HG02588 (cell line): ENCODE measurements around the gene CHD8.
"Not testable (repeated sequence)": the region's sequence is repeated elsewhere in the genome, so short reads cannot be mapped to it uniquely, and the experiment has no call there.

Experiments
- ATAC-seq: cut with Tn5 transposase; IDR thresholded peaks from one replicate; pipeline ENCODE4 v1.9.1; 2021; ENCODE audit warnings: mild to moderate bottlenecking, moderate library complexity; ENCODE audit not compliant: unreplicated experiment

The CHD8 gene, protein sequence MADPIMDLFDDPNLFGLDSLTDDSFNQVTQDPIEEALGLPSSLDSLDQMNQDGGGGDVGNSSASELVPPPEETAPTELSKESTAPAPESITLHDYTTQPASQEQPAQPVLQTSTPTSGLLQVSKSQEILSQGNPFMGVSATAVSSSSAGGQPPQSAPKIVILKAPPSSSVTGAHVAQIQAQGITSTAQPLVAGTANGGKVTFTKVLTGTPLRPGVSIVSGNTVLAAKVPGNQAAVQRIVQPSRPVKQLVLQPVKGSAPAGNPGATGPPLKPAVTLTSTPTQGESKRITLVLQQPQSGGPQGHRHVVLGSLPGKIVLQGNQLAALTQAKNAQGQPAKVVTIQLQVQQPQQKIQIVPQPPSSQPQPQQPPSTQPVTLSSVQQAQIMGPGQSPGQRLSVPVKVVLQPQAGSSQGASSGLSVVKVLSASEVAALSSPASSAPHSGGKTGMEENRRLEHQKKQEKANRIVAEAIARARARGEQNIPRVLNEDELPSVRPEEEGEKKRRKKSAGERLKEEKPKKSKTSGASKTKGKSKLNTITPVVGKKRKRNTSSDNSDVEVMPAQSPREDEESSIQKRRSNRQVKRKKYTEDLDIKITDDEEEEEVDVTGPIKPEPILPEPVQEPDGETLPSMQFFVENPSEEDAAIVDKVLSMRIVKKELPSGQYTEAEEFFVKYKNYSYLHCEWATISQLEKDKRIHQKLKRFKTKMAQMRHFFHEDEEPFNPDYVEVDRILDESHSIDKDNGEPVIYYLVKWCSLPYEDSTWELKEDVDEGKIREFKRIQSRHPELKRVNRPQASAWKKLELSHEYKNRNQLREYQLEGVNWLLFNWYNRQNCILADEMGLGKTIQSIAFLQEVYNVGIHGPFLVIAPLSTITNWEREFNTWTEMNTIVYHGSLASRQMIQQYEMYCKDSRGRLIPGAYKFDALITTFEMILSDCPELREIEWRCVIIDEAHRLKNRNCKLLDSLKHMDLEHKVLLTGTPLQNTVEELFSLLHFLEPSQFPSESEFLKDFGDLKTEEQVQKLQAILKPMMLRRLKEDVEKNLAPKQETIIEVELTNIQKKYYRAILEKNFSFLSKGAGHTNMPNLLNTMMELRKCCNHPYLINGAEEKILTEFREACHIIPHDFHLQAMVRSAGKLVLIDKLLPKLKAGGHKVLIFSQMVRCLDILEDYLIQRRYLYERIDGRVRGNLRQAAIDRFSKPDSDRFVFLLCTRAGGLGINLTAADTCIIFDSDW (N-terminal part only)

GRCh38 chr14:21455912-21456667, at the start of gene CHD8:
CHD8 (minus strand) TSS chr14:21456123; CDS start chr14:21431643, 24,480 bp downstream.
- ATAC-seq: peak; percentile 97

DNA sequence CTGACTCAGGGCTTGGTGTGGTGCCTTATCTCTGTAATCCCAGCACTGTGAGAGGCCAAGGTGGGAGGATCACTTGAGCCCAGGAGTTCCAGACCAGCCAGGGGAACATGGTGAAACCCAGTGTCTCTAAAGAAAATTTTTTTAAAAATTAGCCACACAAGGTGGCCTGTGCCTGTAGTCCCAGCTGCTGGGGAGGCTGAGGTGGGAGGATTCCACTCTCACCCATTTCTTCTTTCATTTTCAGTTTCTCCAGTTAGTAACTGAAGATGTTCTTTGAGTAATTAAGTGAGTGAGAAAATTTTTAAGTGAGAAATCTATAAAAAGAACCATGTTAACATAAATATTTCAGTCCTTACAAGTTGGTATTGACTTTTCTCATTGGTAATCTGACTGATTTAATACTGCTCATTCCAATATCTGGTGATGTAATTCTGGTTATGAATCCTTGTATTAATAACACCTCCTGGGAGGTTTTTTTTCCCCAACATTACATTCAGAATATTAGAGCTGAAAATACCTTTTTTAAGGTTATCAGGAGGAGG, 49.2 kb upstream of the CHD8 start:
- ATAC-seq: peak; percentile 81

DNA sequence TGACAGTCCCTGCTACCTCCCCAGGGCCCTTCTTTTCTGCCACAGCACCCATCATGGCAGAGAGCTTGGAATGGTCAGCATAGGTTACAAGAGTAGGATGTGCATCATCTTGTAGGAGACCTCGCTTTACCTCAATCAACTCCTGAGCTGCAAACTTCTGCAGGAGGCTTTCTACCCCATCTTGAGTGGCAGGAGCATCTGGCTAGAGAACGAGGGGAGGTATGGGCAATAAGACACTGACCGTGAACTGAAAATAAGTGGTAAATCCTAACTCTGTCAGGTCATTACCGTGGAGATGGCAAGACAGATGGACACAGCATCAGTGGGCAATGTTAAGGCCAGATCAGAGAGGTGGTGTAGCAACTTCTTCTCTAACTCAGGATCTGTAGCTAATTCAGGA, 47.5 kb upstream of the CHD8 start:
- ATAC-seq: no peak

DNA sequence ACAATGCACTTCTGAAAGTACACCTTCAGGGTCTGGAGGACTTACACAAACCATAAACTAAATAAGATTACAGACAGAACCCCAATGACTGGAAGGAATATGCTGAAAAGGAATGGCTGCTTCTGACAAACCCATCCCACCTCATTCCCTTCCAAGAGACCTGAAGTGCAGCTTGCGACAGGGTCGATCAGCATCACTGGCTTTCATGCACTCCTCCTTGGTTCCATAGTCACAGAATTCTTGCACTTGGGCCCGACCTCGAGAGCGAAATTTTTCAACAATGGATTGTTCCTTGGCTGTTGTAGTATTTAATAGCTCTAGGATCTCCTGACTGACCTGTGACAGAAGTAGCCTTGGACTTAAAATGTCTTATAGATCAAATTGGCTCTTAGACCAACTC, 45.6 kb upstream of the CHD8 start:
- ATAC-seq: no peak

- ATAC-seq: no peak
These were observed 42.9 kb upstream of the CHD8 start for GRCh38 chr14:21498540-21499526.

- ATAC-seq: no peak
These were observed 40.5 kb upstream of the CHD8 start for GRCh38 chr14:21496453-21496852.

DNA sequence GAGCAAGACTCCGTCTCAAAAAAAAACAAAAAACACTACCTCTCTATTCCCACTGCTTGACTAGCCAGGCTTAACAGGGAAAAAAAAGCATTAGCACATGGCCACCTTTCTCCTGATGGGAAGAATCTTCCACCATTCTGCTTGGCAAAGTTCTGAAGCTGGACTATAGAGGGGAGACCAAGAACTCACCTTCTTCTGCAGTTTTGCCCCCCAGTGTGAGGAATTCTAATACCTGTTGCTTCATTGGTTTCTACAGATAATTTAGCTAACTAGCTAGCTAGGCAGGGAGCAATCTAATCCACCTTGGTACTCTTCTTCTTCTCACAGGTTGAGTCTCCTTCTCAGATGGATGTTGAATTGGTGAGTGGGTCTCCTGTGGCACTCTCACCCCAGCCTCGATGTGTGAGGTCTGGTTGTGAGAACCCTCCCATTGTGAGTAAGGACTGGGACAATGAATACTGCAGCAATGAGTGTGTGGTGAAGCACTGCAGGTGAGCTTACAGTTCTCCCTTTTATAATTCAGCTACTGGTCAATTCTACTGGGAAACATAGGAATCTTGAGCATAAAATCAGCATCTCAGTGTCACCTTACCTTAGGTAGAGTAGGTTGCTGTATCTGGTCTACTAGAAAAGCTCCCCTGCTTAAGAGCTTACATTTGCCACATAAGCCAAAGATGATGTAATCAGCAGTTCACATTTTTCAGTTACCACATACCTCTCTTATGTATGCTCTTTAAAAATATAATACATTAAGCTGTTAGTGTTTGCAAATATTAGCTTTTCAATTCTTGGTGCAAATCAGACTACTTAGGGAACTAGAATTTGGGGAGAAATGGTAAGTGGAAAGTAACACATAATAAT, 39.2 kb upstream of the CHD8 start:
- no peak for ATAC-seq

- ATAC-seq: no peak
These were observed 30.7 kb upstream of the CHD8 start for GRCh38 chr14:21486640-21487087.

- ATAC-seq: peak; percentile 99
These were observed 21.2 kb upstream of the CHD8 start, which contains the start of the genes RAB2B and TOX4 for GRCh38 chr14:21476925-21477681. RAB2B (minus strand) TSS chr14:21476959; CDS start chr14:21476872, 87 bp downstream. TOX4 (plus strand) TSS chr14:21477195; CDS start chr14:21477279, 84 bp downstream.

- ATAC-seq: peak; percentile 29
These were observed 20.6 kb upstream of the CHD8 start for GRCh38 chr14:21476523-21476924.

DNA sequence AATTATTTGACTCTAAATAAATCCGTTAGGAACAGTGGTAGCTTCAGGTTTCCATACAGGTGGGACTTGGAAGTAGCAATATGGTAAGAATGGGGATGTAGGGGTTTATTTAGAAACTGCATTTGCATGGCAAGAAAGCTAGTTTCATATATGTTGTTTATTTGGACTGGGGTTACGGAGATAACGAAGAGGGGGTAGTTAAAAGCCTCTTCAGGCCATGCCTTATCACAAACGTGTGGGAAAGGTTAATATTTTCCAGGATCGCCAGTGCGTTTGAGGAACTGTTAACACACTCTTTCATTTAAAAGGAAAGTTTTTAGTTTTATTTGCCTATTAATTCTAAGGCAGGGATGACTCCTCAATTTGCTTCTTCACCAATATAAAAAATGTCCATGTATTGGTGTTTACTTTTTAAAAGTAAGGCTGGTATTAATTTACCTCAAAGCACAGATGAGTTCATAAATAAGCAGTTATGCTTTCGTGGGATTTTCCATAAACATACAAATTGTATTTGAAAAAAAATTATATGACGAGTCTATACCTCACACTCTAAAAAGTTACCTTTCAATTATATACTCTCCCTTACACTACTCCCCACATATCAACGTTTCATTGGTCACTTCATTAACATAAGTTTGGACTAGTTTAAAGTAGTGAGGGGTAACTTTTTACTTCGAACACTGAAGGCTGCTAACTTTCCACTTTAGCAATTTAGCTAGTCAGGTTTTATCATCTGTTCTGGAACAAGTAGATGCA, 20.0 kb upstream of the CHD8 start:
- no peak for ATAC-seq

DNA sequence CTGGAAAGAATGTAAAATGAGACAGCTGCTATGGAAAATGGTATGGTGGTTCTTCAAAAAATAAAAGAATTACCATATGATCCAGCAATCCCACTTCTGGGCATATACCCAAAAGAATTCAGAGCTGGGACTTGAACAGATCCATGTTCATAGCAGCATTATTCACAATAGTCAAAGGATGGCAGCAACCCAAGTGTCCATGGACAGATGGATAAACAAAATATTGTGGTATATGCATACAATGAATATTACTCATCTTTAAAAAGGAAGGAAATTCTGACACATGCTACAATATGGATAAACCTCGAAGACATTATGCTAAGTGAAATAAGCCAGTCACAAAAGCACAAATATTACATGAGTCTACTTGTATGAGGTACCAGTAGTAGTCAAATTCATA, 11.7 kb upstream of the CHD8 start:
- ATAC-seq: no peak

- ATAC-seq: peak; percentile 17
These were observed 371 bp downstream of the CHD8 start for GRCh38 chr14:21455592-21455911.

DNA sequence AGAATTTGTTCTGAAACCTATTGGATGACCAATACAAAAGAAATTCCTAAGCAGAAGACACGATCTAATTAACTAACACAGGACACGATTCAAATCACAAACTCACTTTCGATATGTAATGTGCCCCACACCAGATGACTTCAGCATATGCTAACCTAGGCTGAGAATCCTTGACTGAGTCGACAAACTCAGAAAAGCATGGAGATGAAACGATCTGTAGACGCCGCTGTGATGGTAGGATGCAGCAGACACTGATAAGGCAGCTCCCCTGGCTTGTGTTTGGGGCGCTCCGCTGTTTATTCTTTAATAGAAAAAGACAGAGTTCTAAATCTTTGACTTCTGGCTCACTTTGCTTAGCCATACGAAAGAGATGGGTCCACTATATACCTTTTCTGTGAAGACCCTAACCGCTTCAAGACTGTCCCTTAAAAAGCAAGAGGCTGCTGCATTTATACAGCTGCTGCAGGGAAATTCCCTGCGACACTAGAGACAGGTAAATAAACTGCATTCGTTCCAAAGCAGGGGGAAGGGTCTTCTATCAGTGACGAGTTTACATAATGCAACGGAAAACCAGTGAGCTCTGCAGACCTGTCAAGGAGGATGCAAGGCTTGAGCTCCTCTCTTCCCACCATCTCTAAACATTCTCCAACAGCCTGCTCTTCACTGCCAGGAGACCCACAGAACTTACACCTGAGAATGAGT, 929 bp downstream of the CHD8 start:
- no peak for ATAC-seq

DNA sequence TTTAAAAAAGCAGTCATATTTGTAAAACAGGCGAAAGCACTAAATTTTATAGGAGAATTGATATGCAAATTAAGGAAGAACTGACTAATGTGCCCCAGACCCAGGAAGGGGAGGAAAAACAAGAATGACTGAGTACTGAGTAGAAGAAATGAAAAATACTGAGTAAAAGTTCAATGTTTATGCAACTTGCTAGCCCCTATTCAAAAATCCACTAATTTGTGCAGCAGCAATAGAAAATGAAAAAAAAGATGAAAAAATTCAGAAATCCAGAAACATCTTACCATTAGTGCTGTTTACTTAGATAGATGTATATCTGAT, 6.1 kb downstream of the CHD8 start:
- peak; percentile 21 for ATAC-seq

DNA sequence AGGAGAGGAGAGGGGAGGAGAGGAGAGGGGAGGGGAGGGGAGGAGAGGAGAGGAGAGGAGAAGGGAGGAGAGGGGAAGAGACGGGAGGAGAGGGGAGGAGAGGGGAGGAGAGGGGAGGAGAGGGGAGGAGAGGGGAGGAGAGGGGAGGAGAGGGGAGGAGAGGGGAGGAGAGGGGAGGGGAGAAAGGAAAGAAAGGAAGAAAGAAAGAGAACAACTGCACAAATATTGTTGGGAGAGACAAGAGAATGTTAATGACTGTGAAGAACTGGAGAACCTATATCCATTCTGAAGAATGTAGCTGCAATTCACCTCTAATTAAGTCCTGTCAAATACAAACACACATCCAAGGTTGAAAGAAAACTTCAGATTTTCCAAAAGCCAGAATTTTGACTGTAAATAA, 13.3 kb downstream of the CHD8 start:
- ATAC-seq: not testable (repeated sequence)
